K562 (cell line): Measurements from ENCODE around the gene KDM2A. TPM values are rescaled to one million over a fixed set of nuclear protein-coding genes. Genes with fewer than 3 reads are reported as not detected.

Experiments
- ATAC-seq: fragments of 200-7000 bp; cut with Tn5 transposase; 3 replicates; pipeline ENCODE4 v1.9.1; 2020; ENCODE audit warnings: moderate library complexity
- BruUV-seq: library from RNA; stranded (reverse); fragments of 400-500 nt; replicated peaks from 2 replicates; lab custom pipeline; 2021; lab: Mats Ljungman, UMichigan
- CTCF ChIA-PET: fragments of 300-600 bp; formaldehyde crosslinking; extraction: SDS; loops from one replicate; lab custom pipeline; 2021; ENCODE audit warnings: low intra/inter-chr PET ratio; lab: Yijun Ruan, JAX
- POLR2A ChIA-PET: fragments of 300-600, 350-650 bp; sonication (Branson Sonifier 250); formaldehyde crosslinking; extraction: SDS; loops from one replicate; lab custom pipeline; 2021; ENCODE audit warnings: antibody characterized with exemption, inconsistent platforms; lab: Yijun Ruan, JAX
- DNase-seq, 4 experiments: peaks; one replicate each; pipeline versions ENCODE4 v3.0.0 to v3.0.0-alpha.2; 2011 to 2018; ENCODE audit warnings: low spot score in 3 of 4, mixed read lengths in 3 of 4; ENCODE audit errors: extremely low read depth in 1 of 4
- FAIRE-seq: peaks from 2 replicates; lab custom pipeline; 2011; peaks lifted over from hg19 to GRCh38; lab: Jason Lieb, UNC
- H2AFZ ChIP-seq: 2 replicates; pipeline ENCODE4 v1.6.0; 2011; ENCODE audit warnings: low read depth, low read length, control low read depth, inconsistent platforms
- H3K27ac ChIP-seq: fragments of 200-600 bp; 3 replicates; pipeline ENCODE4 v1.8.0; 2011; ENCODE audit warnings: low read depth, mild to moderate bottlenecking, control low read depth, inconsistent platforms, low read length, moderate library complexity, mixed read lengths; ENCODE audit errors: extremely low read depth
- H3K27me3 ChIP-seq, 2 experiments: fragments of 300-600 bp in 1 of 2; 2 replicates in 1 of 2; 3 replicates in 1 of 2; pipeline versions ENCODE4 v1.6.0 to v1.8.0; 2011; ENCODE audit warnings: inconsistent platforms in 2 of 2, low read length in 2 of 2, mild to moderate bottlenecking in 1 of 2, mixed read lengths in 1 of 2, moderate library complexity in 1 of 2; ENCODE audit not compliant: control insufficient read depth in 2 of 2, insufficient read depth in 2 of 2
- H3K36me3 ChIP-seq: fragments of 300-600 bp; 3 replicates; pipeline ENCODE4 v1.8.0; 2011; ENCODE audit warnings: mild to moderate bottlenecking, low read length, inconsistent platforms; ENCODE audit not compliant: control insufficient read depth, insufficient read depth
- H3K4me1 ChIP-seq, 2 experiments: fragments of 200-600 bp in 1 of 2; replicated peaks in 1 of 2; 2 replicates in 1 of 2; 3 replicates in 1 of 2; pipeline versions ENCODE4 v1.5.1 to v1.8.0; 2011; ENCODE audit warnings: inconsistent platforms in 2 of 2, low read length in 2 of 2, mild to moderate bottlenecking in 1 of 2, mixed read lengths in 1 of 2, moderate library complexity in 1 of 2; ENCODE audit not compliant: control insufficient read depth in 2 of 2, insufficient read depth in 2 of 2
- H3K4me2 ChIP-seq: 2 replicates; pipeline ENCODE4 v1.6.1; 2011; ENCODE audit warnings: low read length, control low read depth, inconsistent platforms, mixed read lengths; ENCODE audit not compliant: insufficient read depth
- H3K4me3 ChIP-seq: fragments of 200-600 bp; sonication (generic), shearing (Covaris generic); 2 replicates; pipeline ENCODE4 v1.5.1; 2016; ENCODE audit warnings: control low read depth, inconsistent platforms
- H3K79me2 ChIP-seq: fragments of 200-600 bp; 3 replicates; pipeline ENCODE4 v1.8.0; 2011; ENCODE audit warnings: low read length, inconsistent platforms; ENCODE audit not compliant: control insufficient read depth, insufficient read depth
- H3K9ac ChIP-seq, 2 experiments: 2 replicates each; pipeline versions ENCODE4 v1.6.0 to v1.6.1; 2011; ENCODE audit warnings: low read depth in 2 of 2, low read length in 2 of 2, control low read depth in 1 of 2, inconsistent platforms in 1 of 2, mild to moderate bottlenecking in 1 of 2, mixed read lengths in 1 of 2; ENCODE audit not compliant: insufficient read depth in 1 of 2
- H3K9me1 ChIP-seq: one replicate; pipeline ENCODE4 v1.6.0; 2011; ENCODE audit warnings: inconsistent platforms, mild to moderate bottlenecking, low read length, moderate library complexity; ENCODE audit not compliant: control insufficient read depth, insufficient read depth
- H3K9me3 ChIP-seq: replicated peaks from 2 replicates; pipeline ENCODE4 v1.5.1; 2011; ENCODE audit warnings: low read depth, low read length, inconsistent platforms; ENCODE audit not compliant: control insufficient read depth, insufficient read depth
- H4K20me1 ChIP-seq: replicated peaks from 2 replicates; pipeline ENCODE4 v1.6.1; 2011; ENCODE audit warnings: low read length, inconsistent platforms, mixed read lengths; ENCODE audit not compliant: control insufficient read depth, insufficient read depth
- MEIS2 ChIP-seq: fragments of 450-650 bp; IDR thresholded peaks from 2 replicates; pipeline ENCODE4 v1.6.1; 2014; ENCODE audit warnings: mild to moderate bottlenecking; ENCODE audit not compliant: partially characterized antibody
- PHB ChIP-seq: fragments of 250-450 bp; sonication (Bioruptor Pico); IDR thresholded peaks from 2 replicates; pipeline ENCODE4 v1.5.0; 2021
- POLR2G ChIP-seq: fragments of 200-400 bp; formaldehyde crosslinking; IDR thresholded peaks from 2 replicates; pipeline ENCODE4 v1.6.1; 2017; ENCODE audit warnings: low read depth, mild to moderate bottlenecking, antibody characterized with exemption, low read length, moderate library complexity
- SRSF1 ChIP-seq: fragments of 200-400 bp; formaldehyde crosslinking; IDR thresholded peaks from 2 replicates; pipeline ENCODE4 v1.6.1; 2017; ENCODE audit warnings: mild to moderate bottlenecking, low read depth, low read length, moderate library complexity
- ZNF263 ChIP-seq: sonication (generic); formaldehyde crosslinking; IDR thresholded peaks from 2 replicates; pipeline ENCODE4 v1.8.0; 2022; ENCODE audit warnings: mild to moderate bottlenecking, missing genetic modification reagents, borderline replicate concordance
- ZNF41 ChIP-seq: fragments of 250-450 bp; sonication (Bioruptor Pico); conservative IDR thresholded peaks from 2 replicates; pipeline ENCODE4 v1.4.0; 2020; ENCODE audit warnings: mild to moderate bottlenecking
- ZNF583 ChIP-seq: fragments of 250-450 bp; sonication (Bioruptor Pico); IDR thresholded peaks from 2 replicates; pipeline ENCODE4 v1.4.0; 2020
- WGBS: fragments of 100-300 bp; shearing (Covaris generic); methylation state at CpG from one replicate; pipeline ENCODE4 v1.1.6; 2016; ENCODE audit warnings: low coverage, mixed read lengths; ENCODE audit not compliant: insufficient coverage; ENCODE audit errors: missing lambda C conversion rate; 5-methylcytosine and 5-hydroxymethylcytosine counted together
- in situ Hi-C: fragments of 300-500 bp; cut with MboI; formaldehyde crosslinking; loops from 4 replicates; pipeline ENCODE4 v1.15.0; 2018; ENCODE audit warnings: inconsistent platforms, mixed read lengths
- intact Hi-C: fragments of 100-400 bp; cut with micrococcal nuclease; formaldehyde crosslinking; loops from 2 replicates; pipeline ENCODE4 v1.14.2; 2022
- polyA plus RNA-seq, 8 experiments: library from polyadenylated mRNA; depleted of rRNA in 4 of 8; stranded (reverse) in 5 of 8; unstranded in 3 of 8; fragments of >200 nt; fragmentation: Nextera tagmentation in 2 of 8; fragmentation: Illumina TruSeq in 1 of 8; extraction: Ambion mirVana in 2 of 8; extraction: Trizol in 1 of 8; gene quantifications; 2 replicates each; pipeline versions ENCODE4 v1.2.1 to v1.2.3, GENCODE V29; 2011 to 2014; ENCODE audit warnings: inconsistent platforms in 1 of 8, missing spikeins in 1 of 8
- total RNA-seq, 7 experiments: library from RNA; depleted of rRNA in 6 of 7; stranded (reverse); fragments of >200 nt in 6 of 7; fragmentation: Illumina TruSeq in 2 of 7; extraction: Trizol in 2 of 7; gene quantifications; 2 replicates each; pipeline versions ENCODE4 v1.2.1 to v1.2.3, GENCODE V29; 2011 to 2021; ENCODE audit warnings: low replicate concordance in 1 of 7
- TF ChIP-seq, protein P1 (sequence below): sonication (generic); formaldehyde crosslinking; IDR thresholded peaks from 2 replicates; pipeline ENCODE4 v1.8.1; 2023; ENCODE audit warnings: missing genetic modification reagents, mild to moderate bottlenecking, borderline replicate concordance
- TF ChIP-seq, protein P2 (sequence below): fragments of 450-650 bp; IDR thresholded peaks from 2 replicates; pipeline ENCODE4 v1.6.1; 2014; ENCODE audit warnings: low read depth, mild to moderate bottlenecking, moderate library complexity, borderline replicate concordance
- TF ChIP-seq, protein P3 (sequence below): sonication (generic); formaldehyde crosslinking; IDR thresholded peaks from 2 replicates; pipeline ENCODE4 v1.8.0; 2022; ENCODE audit warnings: missing genetic modification reagents, mild to moderate bottlenecking, moderate library complexity, borderline replicate concordance

KDM2A gene
- total and polyA plus RNA-seq, 9 of the 15 experiments (the other 6 are each of a cell fraction or from before 2014, with no cell fraction given): 5.0 to 39.3 (median 21.3) TPM

DNA sequence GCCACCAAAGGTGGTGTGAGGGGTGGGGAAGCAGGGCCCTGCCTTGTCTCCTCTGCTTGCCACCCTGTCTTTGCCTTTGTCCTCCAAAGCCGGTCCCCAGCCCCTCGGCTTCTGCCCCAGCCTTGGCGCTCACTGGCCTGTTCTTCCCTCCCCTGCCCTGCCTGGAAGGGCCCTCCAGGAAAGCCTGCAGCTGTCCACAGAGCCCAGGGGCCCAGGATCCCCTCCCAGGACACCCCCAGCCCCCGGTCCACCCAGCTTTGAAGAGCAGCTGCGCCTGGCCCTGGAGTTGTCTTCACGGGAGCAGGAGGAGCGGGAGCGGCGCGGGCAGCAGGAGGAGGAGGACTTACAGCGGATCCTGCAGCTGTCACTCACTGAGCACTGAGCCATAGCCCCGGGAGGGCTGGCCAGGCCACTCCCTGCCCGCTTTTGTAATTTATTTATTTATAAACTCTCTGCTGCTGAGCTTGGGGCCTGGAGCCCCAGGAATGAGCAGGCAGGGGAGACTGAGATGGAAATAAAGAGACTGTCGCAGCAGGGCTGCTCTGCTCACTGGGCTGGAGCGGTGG is 183.0 kb downstream of the KDM2A start:
- Histone ChIP-seq H3K36me3 (peaks cover 45% of the 10 kb centered on the region; the same call in 2 of the 3 replicates), H3K27me3 (no peaks in the 10 kb centered on the region), H3K4me2 (no peak overlapping the region), H3K4me3 (no peak overlapping the region), H3K4me1 (peaks cover 0 to 35% of the 10 kb centered on the region in 2 experiments; a peak in 2 of 5 replicates), H3K9ac (no peak overlapping the region), H3K9me1 (no peaks in the 10 kb centered on the region), H3K27ac (no peak overlapping the region), H3K79me2 (no peaks in the 10 kb centered on the region), H3K9me3 (no peaks in the 10 kb centered on the region), H2AFZ (no peak overlapping the region), H4K20me1 (no peaks in the 10 kb centered on the region)
- DNase-seq: peak in 1 of 4 experiments; percentile 7
- WGBS: 70% methylated on average over 15 of the region's 15 CpGs
- BruUV-seq: no TSS peak
- in situ Hi-C loops: no loop called here
- FAIRE-seq: no peak
- CTCF ChIA-PET: no interaction called here
- peak; percentile 32; the same call in 2 of the 3 replicates for ATAC-seq
- intact Hi-C loops: no loop called here
- POLR2A ChIA-PET: interaction anchor here (2.1 kb wide), 1 partner anchor 12 kb away, joined by 10 read pairs; no protein-coding TSS in a partner anchor
- TF ChIP-seq ZNF263 (peak; percentile 67; the same call in 1 of the 2 replicates), POLR2G (0 out of 2 replicates have a peak, but pooled peaks have one; percentile 6), ZNF41 (CRISPR knock-in tag) (no peak), MEIS2 (no peak), SRSF1 (no peak), ZNF583 (CRISPR knock-in tag) (no peak), PHB (CRISPR knock-in tag) (no peak)
- TF ChIP-seq, protein P1, sequence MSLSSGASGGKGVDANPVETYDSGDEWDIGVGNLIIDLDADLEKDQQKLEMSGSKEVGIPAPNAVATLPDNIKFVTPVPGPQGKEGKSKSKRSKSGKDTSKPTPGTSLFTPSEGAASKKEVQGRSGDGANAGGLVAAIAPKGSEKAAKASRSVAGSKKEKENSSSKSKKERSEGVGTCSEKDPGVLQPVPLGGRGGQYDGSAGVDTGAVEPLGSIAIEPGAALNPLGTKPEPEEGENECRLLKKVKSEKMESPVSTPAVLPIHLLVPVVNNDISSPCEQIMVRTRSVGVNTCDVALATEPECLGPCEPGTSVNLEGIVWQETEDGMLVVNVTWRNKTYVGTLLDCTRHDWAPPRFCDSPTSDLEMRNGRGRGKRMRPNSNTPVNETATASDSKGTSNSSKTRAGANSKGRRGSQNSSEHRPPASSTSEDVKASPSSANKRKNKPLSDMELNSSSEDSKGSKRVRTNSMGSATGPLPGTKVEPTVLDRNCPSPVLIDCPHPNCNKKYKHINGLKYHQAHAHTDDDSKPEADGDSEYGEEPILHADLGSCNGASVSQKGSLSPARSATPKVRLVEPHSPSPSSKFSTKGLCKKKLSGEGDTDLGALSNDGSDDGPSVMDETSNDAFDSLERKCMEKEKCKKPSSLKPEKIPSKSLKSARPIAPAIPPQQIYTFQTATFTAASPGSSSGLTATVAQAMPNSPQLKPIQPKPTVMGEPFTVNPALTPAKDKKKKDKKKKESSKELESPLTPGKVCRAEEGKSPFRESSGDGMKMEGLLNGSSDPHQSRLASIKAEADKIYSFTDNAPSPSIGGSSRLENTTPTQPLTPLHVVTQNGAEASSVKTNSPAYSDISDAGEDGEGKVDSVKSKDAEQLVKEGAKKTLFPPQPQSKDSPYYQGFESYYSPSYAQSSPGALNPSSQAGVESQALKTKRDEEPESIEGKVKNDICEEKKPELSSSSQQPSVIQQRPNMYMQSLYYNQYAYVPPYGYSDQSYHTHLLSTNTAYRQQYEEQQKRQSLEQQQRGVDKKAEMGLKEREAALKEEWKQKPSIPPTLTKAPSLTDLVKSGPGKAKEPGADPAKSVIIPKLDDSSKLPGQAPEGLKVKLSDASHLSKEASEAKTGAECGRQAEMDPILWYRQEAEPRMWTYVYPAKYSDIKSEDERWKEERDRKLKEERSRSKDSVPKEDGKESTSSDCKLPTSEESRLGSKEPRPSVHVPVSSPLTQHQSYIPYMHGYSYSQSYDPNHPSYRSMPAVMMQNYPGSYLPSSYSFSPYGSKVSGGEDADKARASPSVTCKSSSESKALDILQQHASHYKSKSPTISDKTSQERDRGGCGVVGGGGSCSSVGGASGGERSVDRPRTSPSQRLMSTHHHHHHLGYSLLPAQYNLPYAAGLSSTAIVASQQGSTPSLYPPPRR (CRISPR knock-in tag): no peak
- TF ChIP-seq, protein P2, sequence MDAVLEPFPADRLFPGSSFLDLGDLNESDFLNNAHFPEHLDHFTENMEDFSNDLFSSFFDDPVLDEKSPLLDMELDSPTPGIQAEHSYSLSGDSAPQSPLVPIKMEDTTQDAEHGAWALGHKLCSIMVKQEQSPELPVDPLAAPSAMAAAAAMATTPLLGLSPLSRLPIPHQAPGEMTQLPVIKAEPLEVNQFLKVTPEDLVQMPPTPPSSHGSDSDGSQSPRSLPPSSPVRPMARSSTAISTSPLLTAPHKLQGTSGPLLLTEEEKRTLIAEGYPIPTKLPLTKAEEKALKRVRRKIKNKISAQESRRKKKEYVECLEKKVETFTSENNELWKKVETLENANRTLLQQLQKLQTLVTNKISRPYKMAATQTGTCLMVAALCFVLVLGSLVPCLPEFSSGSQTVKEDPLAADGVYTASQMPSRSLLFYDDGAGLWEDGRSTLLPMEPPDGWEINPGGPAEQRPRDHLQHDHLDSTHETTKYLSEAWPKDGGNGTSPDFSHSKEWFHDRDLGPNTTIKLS: no peak
- TF ChIP-seq, protein P3, sequence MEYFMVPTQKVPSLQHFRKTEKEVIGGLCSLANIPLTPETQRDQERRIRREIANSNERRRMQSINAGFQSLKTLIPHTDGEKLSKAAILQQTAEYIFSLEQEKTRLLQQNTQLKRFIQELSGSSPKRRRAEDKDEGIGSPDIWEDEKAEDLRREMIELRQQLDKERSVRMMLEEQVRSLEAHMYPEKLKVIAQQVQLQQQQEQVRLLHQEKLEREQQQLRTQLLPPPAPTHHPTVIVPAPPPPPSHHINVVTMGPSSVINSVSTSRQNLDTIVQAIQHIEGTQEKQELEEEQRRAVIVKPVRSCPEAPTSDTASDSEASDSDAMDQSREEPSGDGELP (CRISPR knock-in tag): no peak
